Hematopoietic multipotent progenitor cell (in vitro differentiated cells): ENCODE measurements around the gene TPRKB. TPM values are rescaled to one million over a fixed set of nuclear protein-coding genes. Genes with fewer than 3 reads are reported as not detected.
"Not testable (repeated sequence)": the region's sequence is repeated elsewhere in the genome, so short reads cannot be mapped to it uniquely, and the experiment has no call there.

Experiments used
- DNase-seq, 3 donors: peaks; one replicate each; pipeline ENCODE4 v3.0.0-alpha.2; 2011 to 2015; ENCODE audit warnings: low read depth in 2 of 3, low spot score in 2 of 3
- total RNA-seq: library from RNA; depleted of rRNA; stranded (reverse); fragments of >200 nt; gene quantifications from one replicate; pipeline ENCODE4 v1.2.3, GENCODE V29; 2012

Gene TPRKB
- total RNA-seq, 1 donor: 16.7 TPM

- peak in 1 of 3 donors; percentile 55 for DNase-seq
Observed at GRCh38 chr2:73746015-73746876, 9.1 kb upstream of the TPRKB start.

- no peak for DNase-seq
Observed at GRCh38 chr2:73740767-73741166, 3.6 kb upstream of the TPRKB start.

DNA sequence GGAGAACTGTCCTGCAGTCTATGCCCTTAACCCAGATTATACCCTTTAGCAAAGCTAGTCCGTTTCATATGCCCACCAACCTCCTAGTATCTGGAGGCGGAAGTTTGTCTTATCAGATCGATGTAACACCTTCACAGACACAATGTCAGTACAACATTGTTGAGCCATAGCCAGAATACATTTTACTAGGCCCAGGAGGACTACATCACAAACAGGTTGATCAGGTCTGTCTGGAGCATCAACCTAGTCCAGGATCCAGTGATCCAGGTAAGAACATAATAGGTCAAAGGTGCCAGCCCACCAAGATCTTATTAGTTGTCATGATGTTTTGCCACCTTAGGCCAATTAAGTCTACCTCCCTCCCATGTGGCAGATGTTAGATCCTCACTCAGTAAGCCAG, 2.0 kb upstream of the TPRKB start:
- no peak for DNase-seq

GRCh38 chr2:73736378-73736777, 767 bp downstream of the TPRKB start:
- no peak for DNase-seq

DNA sequence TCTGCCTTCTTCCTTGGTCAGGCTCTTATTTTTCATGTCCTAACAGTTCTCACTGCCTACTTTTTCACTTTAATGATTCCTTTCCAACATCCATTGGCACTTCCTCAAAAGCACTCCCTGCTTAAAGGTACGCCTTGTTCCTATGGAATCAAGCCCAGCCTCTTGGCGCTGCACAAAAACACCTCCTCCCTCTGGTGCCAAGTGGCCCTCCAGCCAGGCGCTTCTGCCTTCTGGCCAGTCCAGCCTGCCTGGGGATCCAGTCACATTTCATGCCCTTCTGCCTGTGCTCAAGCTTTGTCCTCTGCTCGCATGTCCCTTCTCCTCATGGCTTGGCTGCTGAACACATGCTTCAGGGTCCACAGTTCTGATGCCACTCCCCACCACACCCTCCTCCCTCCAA, 6.3 kb downstream of the TPRKB start:
- DNase-seq: no peak

GRCh38 chr2:73728711-73729110, 8.4 kb downstream of the TPRKB start:
- no peak for DNase-seq

DNA sequence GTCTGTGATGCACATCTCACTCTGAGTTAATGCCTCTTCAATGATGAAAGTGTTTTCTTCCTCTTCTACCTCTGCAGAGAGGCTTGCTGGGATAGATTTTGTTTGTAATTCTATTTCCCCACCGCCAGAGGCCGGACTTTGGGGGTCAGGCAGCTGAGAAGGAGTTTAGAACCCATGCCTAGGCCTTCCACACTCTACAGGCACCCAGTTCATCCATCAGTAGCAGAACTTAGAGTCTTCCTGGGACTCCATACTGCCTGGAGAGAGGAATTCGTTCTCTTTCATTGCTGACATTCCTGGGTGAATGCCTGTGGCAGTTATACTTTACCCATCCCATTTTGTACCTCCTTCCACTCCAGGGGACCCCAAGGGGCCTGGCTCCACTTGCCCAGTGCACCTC, 9.1 kb downstream of the TPRKB start:
- no peak for DNase-seq

DNA sequence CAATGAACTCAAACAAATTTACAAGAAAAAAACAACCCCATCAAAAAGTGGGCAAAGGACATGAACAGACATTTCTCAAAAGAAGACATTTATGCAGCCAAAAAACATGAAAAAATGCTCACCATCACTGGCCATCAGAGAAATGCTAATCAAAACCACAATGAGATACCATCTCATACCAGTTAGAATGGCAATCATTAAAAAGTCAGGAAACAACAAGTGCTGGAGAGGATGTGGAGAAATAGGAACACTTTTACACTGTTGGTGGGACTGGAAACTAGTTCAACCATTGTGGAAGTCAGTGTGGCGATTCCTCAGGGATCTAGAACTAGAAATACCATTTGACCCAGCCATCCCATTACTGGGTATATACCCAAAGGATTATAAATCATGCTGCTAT, 10.5 kb downstream of the TPRKB start:
- DNase-seq: not testable (repeated sequence)

DNA sequence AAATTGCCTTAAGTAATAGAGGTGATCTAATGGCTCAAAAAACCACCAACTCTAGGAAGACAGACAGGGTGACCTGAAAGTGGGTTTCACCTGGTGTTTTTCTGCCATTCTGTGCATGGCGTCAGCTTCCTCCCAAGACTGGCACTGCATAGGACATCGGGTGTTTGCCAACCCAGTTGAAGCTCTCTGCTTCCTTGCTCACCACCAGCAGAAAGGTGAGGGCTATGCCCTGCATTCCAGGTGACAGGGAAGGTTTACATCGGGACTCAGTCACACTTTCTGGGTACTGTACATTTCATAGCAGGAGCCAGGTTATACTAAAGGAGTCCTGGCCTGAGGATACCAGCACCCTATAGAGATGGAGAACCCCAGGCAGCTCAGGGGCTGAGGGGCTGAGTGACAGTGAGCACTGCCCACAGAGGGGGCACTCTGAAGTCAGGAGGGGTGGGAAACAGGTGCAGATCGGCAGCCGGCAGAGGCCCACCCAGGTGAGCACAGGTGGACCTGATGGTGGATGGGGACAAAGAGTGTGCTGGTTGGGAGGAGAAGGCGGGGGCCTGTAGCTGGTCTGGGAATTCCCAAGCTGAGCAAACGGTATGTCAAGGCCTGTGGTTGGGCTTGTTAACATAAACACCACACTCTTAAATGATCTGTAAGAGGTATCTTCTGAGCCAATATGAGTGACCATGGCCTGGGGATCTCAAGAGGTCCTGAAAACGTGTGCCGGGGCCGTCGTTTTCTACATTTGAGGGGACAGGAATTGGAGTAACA, 18.1 kb downstream of the TPRKB start:
- DNase-seq: no peak

- no peak for DNase-seq
Observed at GRCh38 chr2:73718421-73718820, 18.7 kb downstream of the TPRKB start.

- DNase-seq: not testable (repeated sequence)
Observed at GRCh38 chr2:73717695-73718094, 19.4 kb downstream of the TPRKB start.

- DNase-seq: no peak
Observed at GRCh38 chr2:73717251-73717606, 19.9 kb downstream of the TPRKB start.

- DNase-seq: peak in 2 of 3 donors; percentile 83 to 95
Observed at GRCh38 chr2:73716543-73717250, 20.4 kb downstream of the TPRKB start.

GRCh38 chr2:73714091-73714490, 23.1 kb downstream of the TPRKB start:
- DNase-seq: no peak

- no peak for DNase-seq
Observed at GRCh38 chr2:73708527-73708926, 28.6 kb downstream of the TPRKB start.

DNA sequence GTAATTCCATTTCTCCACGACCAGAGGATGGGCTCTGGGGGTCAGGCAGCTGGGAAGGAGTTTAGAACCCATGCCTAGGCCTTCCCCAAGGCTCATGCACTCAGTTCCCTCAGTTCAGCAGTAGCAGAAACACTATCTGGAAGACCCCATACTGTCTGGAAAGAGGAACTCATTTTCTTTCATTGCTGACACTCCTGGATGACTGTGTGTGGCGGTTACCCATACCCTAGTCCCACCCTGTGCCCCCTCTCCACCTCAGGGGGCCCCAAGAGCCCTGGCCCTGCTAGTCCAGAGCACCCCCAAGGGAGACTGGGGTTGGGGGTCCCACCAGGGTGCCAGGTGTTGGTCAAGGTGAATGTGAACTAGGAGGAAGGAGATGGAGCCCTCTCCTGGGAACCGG, 29.5 kb downstream of the TPRKB start:
- peak in 1 of 3 donors; percentile 33 for DNase-seq

DNA sequence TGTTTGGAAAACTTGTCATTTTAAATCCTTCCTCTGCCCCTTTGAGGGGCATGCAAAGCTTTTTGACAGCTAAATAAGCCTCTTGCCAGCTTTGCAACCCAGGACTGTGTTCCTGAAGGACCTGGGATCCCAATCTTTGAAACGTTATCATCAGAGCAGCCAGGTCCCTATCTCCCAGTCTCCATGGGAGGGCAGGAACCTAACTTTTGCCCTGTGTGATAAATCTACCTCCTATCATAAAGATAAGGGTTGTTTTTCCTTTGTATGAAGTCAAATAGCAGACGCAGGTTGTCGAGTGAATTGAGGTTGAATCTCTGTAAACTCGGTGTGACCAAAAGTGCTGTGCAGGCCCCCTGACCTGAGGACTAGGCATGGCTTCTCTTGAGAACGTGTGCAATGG, 30.1 kb downstream of the TPRKB start:
- no peak for DNase-seq

DNA sequence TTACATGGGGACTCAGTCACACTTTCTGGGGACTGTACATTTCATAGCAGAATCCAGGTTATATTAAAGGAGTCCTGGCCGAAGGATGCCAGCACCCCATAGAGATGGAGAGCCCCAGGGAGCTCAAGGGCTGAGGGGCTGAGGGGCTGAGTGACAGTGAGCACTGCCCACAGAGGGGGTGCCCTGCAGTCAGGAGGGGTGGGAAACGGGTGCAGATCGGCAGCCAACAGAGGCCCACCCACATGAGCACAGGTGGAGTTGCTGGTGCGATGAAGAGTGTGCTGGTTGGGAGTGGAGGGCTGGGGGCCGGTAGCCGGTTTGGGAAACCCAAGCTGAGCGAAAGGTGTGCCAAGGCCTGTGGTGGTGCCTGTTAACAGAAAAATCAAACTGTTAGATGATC, 32.1 kb downstream of the TPRKB start:
- no peak for DNase-seq

DNA sequence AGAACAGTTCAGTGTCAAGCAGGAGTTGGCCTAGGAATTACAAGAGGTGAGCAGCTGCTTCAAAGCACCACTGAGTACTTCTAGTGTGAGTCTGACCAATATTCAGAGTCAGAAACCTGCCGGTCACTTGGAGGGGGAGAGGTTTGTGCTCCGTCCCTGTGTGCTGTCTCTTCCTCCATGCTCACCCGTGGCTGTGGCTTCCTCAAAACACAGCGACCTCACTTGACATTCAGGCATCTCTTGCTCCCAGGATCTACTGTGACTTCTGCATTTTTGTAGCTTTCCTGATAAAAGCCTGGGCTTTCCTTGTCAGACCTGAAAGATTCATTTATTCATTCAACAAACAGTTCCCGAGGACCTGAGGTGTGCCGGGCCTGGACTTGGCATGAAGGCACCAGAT, 32.9 kb downstream of the TPRKB start:
- peak in 1 of 3 donors; percentile 6 for DNase-seq

DNA sequence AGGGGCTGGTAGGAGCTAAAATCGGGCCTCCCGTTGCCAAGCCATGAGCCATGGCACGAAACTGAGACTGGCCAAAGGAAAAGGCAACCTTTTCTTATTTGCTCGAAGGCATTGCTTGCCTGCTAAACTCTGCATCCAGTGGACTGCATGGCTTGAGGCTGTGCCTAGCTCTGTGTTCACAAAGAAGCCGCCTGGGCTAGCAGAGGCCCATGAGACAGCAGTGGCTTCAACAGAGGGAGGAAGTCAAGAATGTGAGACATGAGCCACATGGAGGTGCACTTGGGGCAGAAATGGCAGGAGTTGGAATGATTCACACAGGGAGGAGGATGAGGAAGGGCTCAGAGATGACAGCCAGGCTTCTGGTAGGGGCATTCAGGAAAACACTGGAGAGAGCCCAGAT, 33.5 kb downstream of the TPRKB start:
- DNase-seq: no peak

DNA sequence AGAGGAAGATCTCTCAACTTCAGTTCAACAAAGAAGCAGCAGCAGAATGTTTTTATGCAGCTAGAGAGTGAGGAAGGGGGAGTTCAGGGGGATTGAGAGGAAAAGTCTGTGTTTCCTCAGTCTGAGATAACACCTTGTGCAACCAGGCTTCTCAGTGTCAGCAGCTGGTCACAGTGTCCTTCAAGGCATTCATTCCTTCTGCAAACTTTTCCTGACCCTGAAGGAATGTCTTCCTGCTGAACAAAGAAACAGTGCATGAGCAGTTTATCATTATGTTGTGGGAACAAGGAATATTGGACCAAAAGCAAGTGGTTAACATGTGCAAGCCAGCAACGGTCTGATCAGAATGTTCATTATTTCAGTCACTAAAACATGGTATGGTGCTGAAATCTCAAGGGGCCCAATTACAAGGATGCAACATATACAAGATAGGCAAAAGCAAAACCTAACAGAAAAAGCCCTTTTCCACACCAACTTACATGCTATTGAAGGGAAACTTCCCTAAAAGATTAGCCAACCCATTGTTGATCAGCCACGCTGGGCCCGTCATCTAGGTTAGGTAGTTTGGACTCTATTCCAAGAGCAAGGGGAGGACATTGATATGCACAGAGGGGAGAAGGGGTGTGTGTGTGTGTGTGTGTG, 34.2 kb downstream of the TPRKB start:
- peak in 1 of 3 donors; percentile 11 for DNase-seq
